ENCODE data around the gene IFT20. TPM values are rescaled to one million over a fixed set of nuclear protein-coding genes. Genes with fewer than 3 reads are reported as not detected.

Gene IFT20
- total and polyA plus RNA-seq, 9 of the 15 experiments (the other 6 are each of a cell fraction or from before 2014, with no cell fraction given): 11.2 to 38.6 (median 20.1) TPM

GRCh38 chr17:28318759-28319597, 16.3 kb downstream of the IFT20 start, which contains the start of gene TMEM97 (continued):
- peak; percentile 70 for TF ChIP-seq SMARCC2 (IDR thresholded peaks at IDR 0.05; ENCODE audit: low read depth)
- TF ChIP-seq EP400 (IDR thresholded peaks at IDR 0.05): peak; percentile 95
- peak; percentile 57 to 82; a peak in 2 of 4 replicates for TF ChIP-seq MAZ (CRISPR knock-in tag; conservative IDR thresholded peaks at IDR 0.05 in 1 of 2, IDR thresholded peaks at IDR 0.05 in 1 of 2)
- peak; percentile 97 for TF ChIP-seq NFYB (IDR thresholded peaks at IDR 0.05; ENCODE audit: extremely low read depth, insufficient read length)
- TF ChIP-seq BCOR (IDR thresholded peaks at IDR 0.05): peak; percentile 52; the same call in 1 of the 2 replicates
- peak; percentile 78; the same call in 1 of the 2 replicates for TF ChIP-seq ZNF511 (CRISPR knock-in tag; IDR thresholded peaks at IDR 0.05)
- TF ChIP-seq ZNF212 (CRISPR knock-in tag; IDR thresholded peaks at IDR 0.05): 0 out of 2 replicates have a peak, but pooled peaks have one; percentile 40
- 0 out of 2 replicates have a peak, but pooled peaks have one; percentile 35 for TF ChIP-seq ZNF24 (IDR thresholded peaks at IDR 0.05)
- TF ChIP-seq LEF1 (IDR thresholded peaks at IDR 0.05): 0 out of 2 replicates have a peak, but pooled peaks have one; percentile 33
- peak; percentile 93 for TF ChIP-seq SAFB (IDR thresholded peaks at IDR 0.05; ENCODE audit: borderline replicate concordance, low read depth, low read length)
- peak; percentile 49 for TF ChIP-seq KDM5B (IDR thresholded peaks at IDR 0.05; ENCODE audit: insufficient replicate concordance, low read depth, low read length)
- no peak for TF ChIP-seq RBM34 (IDR thresholded peaks at IDR 0.05; ENCODE audit: borderline replicate concordance, insufficient read depth, low read length)
- 0 out of 2 replicates have a peak, but pooled peaks have one; percentile 28 for TF ChIP-seq GATAD2A (IDR thresholded peaks at IDR 0.05)

All from K562 (cell line).